IPS DF 4.7 (cell line): ENCODE data around the gene MAGED1.
"Not testable (repeated sequence)": the region's sequence is repeated elsewhere in the genome, so short reads cannot be mapped to it uniquely, and the experiment has no call there.

Source experiments
- DNase-seq: peaks from one replicate; pipeline ENCODE4 v3.0.0-alpha.2; 2013; ENCODE audit warnings: low spot score; ENCODE audit errors: extremely low read depth

MAGED1 gene

DNA sequence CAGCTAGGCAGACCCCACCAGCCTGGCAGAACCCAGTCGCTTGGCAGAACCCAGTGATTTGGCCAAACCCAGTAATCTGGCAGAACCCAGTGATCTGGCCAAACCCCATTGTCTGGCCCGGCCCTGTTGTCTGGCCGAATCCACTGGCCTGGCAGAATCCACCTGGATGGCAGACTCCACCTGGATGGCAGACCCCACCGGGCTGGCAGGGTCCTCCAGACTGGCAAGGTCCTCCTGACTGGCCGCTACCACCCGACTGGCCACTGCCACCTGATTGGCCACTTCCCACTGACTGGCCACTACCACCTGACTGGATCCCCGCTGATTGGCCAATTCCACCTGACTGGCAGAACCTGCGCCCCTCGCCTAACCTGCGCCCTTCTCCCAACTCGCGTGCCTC lies 3.2 kb downstream of the MAGED1 start:
- no peak for DNase-seq

GRCh38 chrX:51899741-51900140 lies 6.3 kb downstream of the MAGED1 start:
- no peak for DNase-seq

DNA sequence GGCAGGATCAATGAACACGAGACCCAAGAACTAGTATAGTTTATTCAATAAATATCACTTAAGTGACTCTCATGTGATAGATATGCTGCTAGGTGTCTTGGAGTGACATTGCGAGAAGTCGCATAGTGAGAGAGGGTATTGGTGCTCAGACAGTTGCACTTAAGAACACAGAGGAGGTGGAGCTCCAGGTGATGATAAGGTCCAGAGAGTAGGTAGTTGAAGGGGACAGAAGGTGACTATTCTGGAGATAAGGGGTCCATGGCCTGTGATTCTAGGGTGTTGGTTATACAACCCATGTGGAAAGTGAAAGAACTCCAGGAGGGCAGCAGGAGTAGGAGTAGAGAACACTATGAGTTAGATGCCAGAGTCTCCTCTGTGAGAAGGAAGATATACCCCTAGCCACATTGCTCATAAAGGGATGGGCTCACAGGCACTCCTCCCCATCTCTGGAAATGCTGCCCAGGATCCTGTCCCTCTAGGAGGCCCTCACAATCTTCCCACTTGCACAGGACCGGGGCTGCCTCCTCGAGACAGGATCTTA lies 9.2 kb downstream of the MAGED1 start:
- no peak for DNase-seq

DNA sequence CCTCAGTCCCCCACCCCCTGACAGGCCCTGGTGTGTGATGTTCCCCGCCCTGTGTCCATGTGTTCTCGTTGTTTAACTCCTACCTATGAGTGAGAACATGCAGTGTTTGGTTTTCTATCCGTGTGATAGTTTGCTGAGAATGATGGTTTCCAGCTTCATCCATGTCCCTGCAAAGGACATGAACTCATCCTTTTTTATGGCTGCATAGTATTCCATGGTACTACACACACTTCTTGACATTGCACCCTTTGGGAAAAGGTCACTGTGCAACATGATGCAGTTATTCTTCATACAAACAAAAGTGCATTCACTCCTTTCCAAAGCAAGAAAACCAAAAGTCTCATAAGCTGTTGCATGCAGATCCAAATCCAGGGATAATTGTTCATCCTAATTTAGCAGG lies 11.7 kb downstream of the MAGED1 start:
- DNase-seq = not testable (repeated sequence)

DNA sequence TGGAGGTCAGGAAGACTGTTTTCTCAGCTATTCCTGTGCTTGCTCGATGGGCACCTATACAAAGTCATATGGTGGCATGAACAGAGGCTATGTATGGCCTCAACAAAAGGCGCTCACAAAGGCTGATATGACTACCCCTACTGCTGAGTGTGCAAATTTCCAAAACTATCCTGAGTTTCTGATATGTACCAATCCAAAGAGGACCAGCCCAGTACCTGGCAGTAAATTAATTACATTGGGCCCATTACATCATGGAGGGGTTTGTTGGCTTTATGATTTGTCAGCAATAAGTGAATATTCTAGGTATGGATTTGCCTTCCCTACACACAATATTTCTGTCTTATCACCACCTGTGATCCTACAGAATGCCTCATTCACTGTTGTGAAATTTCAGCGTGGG lies 12.3 kb downstream of the MAGED1 start:
- DNase-seq = no peak

DNA sequence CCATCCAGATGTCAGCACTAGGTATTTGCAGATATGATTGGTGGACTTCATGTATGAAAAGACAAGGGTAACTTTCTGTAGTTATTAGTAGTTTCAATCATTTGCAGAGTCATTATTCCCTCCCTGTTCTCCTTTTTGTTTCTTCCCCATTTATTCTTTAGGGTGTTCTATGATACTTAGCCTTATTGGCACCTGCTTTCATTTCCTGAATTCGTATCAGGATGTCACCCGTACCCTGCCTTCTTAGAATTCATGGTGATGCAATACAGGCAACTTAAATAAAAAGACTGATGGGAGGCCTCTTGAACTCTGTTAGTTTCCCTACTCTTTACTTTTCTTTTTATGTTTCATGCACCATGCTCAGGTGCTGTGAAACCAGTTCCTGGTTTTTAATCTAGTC lies 24.2 kb downstream of the MAGED1 start:
- no peak for DNase-seq

GRCh38 chrX:51922561-51922960 lies 29.1 kb downstream of the MAGED1 start:
- no peak for DNase-seq

GRCh38 chrX:51931566-51932150 lies 38.2 kb downstream of the MAGED1 start:
- DNase-seq = no peak
